ENCODE measurements around the gene FAM227A.

The FAM227A gene

GRCh38 chr22:38656256-38657044 is at the start of gene FAM227A, which contains the start of gene CBY1:
FAM227A (minus strand) TSS chr22:38656392; CDS start chr22:38650168, 6,224 bp downstream.
CBY1 (plus strand) TSS chr22:38656638; CDS start chr22:38668055, 11,417 bp downstream.
- peak; percentile 75 for DNase-seq

GRCh38 chr22:38705235-38706100 is 49.3 kb upstream of the FAM227A start, which contains the start of gene GTPBP1:
GTPBP1 (plus strand) TSS chr22:38705944; CDS start chr22:38705956, 12 bp downstream.
- DNase-seq, result peak; percentile 94

GRCh38 chr22:38704654-38705234 is 48.6 kb upstream of the FAM227A start:
- no peak for DNase-seq

GRCh38 chr22:38700789-38701628 is 44.8 kb upstream of the FAM227A start, which contains the start of gene JOSD1:
JOSD1 (minus strand) TSS chr22:38700943; CDS start chr22:38699987, 956 bp downstream.
- DNase-seq, result peak; percentile 98

GRCh38 chr22:38700270-38700788 is 44.1 kb upstream of the FAM227A start:
- DNase-seq, result no peak

- DNase-seq, result no peak
These were observed 43.6 kb upstream of the FAM227A start for GRCh38 chr22:38699784-38700183.

- no peak for DNase-seq
These were observed 43.0 kb upstream of the FAM227A start for GRCh38 chr22:38699143-38699542.

GRCh38 chr22:38698407-38699094 is 42.4 kb upstream of the FAM227A start:
- DNase-seq, result no peak

- no peak for DNase-seq
These were observed 41.4 kb upstream of the FAM227A start for GRCh38 chr22:38697425-38698089.

- peak; percentile 15 for DNase-seq
These were observed 40.6 kb upstream of the FAM227A start for GRCh38 chr22:38696606-38697424.

- no peak for DNase-seq
These were observed 38.7 kb upstream of the FAM227A start for GRCh38 chr22:38694940-38695339.

GRCh38 chr22:38694049-38694448 is 37.9 kb upstream of the FAM227A start:
- no peak for DNase-seq

GRCh38 chr22:38689651-38690050 is 33.5 kb upstream of the FAM227A start:
- no peak for DNase-seq

GRCh38 chr22:38685761-38686160 is 29.6 kb upstream of the FAM227A start:
- no peak for DNase-seq

- DNase-seq, result no peak
These were observed 28.7 kb upstream of the FAM227A start for GRCh38 chr22:38684895-38685294.

- DNase-seq, result peak; percentile 72
These were observed 25.6 kb upstream of the FAM227A start, which contains the start of gene TOMM22 for GRCh38 chr22:38681582-38682335. TOMM22 (plus strand) TSS chr22:38681957; CDS start chr22:38681979, 22 bp downstream.

- DNase-seq, result no peak
These were observed 19.6 kb upstream of the FAM227A start for GRCh38 chr22:38675833-38676232.

- DNase-seq, result no peak
These were observed 18.7 kb upstream of the FAM227A start for GRCh38 chr22:38674888-38675287.
